ENCODE results near the gene ZNF99.

GRCh38 chr19:22708983-22709382, 75.0 kb downstream of the ZNF99 start:
- TF ChIP-seq POLR2A (IDR thresholded peaks at IDR 0.05) (no peak), CTCF (IDR thresholded peaks at IDR 0.05) (no peak)
